HepG2 (cell line): ENCODE measurements around the gene SALL2. TPM values are rescaled to one million over a fixed set of nuclear protein-coding genes. Genes with fewer than 3 reads are reported as not detected.
A peak's percentile ranks its signal among the peaks of the same experiment; 100 is the strongest.

Experiments
- AGO1 ChIP-seq: fragments of 200-400 bp; formaldehyde crosslinking; IDR thresholded peaks from 2 replicates; pipeline ENCODE4 v1.6.1; 2017; ENCODE audit warnings: mild to moderate bottlenecking, low read depth, low read length, moderate library complexity; ENCODE audit not compliant: poor library complexity, severe bottlenecking
- CBX2 ChIP-seq, 2 experiments: fragments of 200-600 bp in 1 of 2; sonication (generic); formaldehyde crosslinking in 1 of 2; IDR thresholded peaks; 2 replicates each; pipeline versions ENCODE4 v1.7.0 to v1.8.1; 2018 to 2022; ENCODE audit warnings: low read depth in 2 of 2, low read length in 1 of 2, mild to moderate bottlenecking in 1 of 2, missing genetic modification reagents in 1 of 2
- CCDC6 ChIP-seq: sonication (generic); formaldehyde crosslinking; IDR thresholded peaks from 2 replicates; pipeline ENCODE4 v1.8.1; 2022; ENCODE audit warnings: mild to moderate bottlenecking, missing genetic modification reagents, moderate library complexity
- FOSL2 ChIP-seq: sonication (generic); formaldehyde crosslinking; IDR thresholded peaks from 2 replicates; pipeline ENCODE4 v1.4.0; 2020; ENCODE audit warnings: missing genetic modification reagents
- GATA4 ChIP-seq: sonication (generic); IDR thresholded peaks from 2 replicates; pipeline ENCODE4 v1.6.1; 2016; ENCODE audit warnings: antibody characterized with exemption, low read depth, borderline replicate concordance
- HCFC1 ChIP-seq: fragments of 150-350 bp; IDR thresholded peaks from 2 replicates; pipeline ENCODE4 v1.6.1; 2014; ENCODE audit warnings: low read depth, low read length
- HMGA1 ChIP-seq: sonication (generic); formaldehyde crosslinking; conservative IDR thresholded peaks from 2 replicates; pipeline ENCODE4 v1.4.0; 2020; ENCODE audit warnings: missing genetic modification reagents
- KDM5B ChIP-seq: sonication (generic); formaldehyde crosslinking; IDR thresholded peaks from 2 replicates; pipeline ENCODE4 v1.4.0; 2020; ENCODE audit warnings: missing genetic modification reagents, mild to moderate bottlenecking, borderline replicate concordance
- PTBP1 ChIP-seq: fragments of 200-400 bp; formaldehyde crosslinking; IDR thresholded peaks from 2 replicates; pipeline ENCODE4 v1.6.1; 2018; ENCODE audit warnings: low read length, low read depth; ENCODE audit not compliant: poor library complexity, severe bottlenecking
- SIN3B ChIP-seq: fragments of 150-350 bp; IDR thresholded peaks from 2 replicates; pipeline ENCODE4 v1.6.1; 2014; ENCODE audit warnings: low read length
- ZBTB7B ChIP-seq: sonication (generic); formaldehyde crosslinking; IDR thresholded peaks from 2 replicates; pipeline ENCODE4 v1.4.0; 2020; ENCODE audit warnings: missing genetic modification reagents
- ZFP62 ChIP-seq: sonication (generic); formaldehyde crosslinking; IDR thresholded peaks from 2 replicates; pipeline ENCODE4 v1.4.0; 2020; ENCODE audit warnings: missing genetic modification reagents
- ZNF24 ChIP-seq: fragments of 450-650 bp; IDR thresholded peaks from 2 replicates; pipeline ENCODE4 v1.6.1; 2017; ENCODE audit warnings: antibody characterized with exemption, mild to moderate bottlenecking
- ZNF33B ChIP-seq: sonication (generic); formaldehyde crosslinking; IDR thresholded peaks from 2 replicates; pipeline ENCODE4 v1.5.1; 2020; ENCODE audit warnings: mild to moderate bottlenecking, missing genetic modification reagents
- ZNF546 ChIP-seq: sonication (generic); formaldehyde crosslinking; conservative IDR thresholded peaks from 2 replicates; pipeline ENCODE4 v1.8.1; 2023; ENCODE audit warnings: mild to moderate bottlenecking, missing genetic modification reagents
- ZNF569 ChIP-seq: sonication (generic); formaldehyde crosslinking; IDR thresholded peaks from 2 replicates; pipeline ENCODE4 v1.5.0; 2020; ENCODE audit warnings: mild to moderate bottlenecking, missing genetic modification reagents, moderate library complexity, borderline replicate concordance
- ZNF768 ChIP-seq: sonication (generic); formaldehyde crosslinking; IDR thresholded peaks from 2 replicates; pipeline ENCODE4 v1.4.0; 2020; ENCODE audit warnings: missing genetic modification reagents
- ZNF782 ChIP-seq: sonication (generic); formaldehyde crosslinking; IDR thresholded peaks from 2 replicates; pipeline ENCODE4 v1.4.0; 2020; ENCODE audit warnings: missing genetic modification reagents, mild to moderate bottlenecking, borderline replicate concordance
- ZSCAN9 ChIP-seq: IDR thresholded peaks from 2 replicates; pipeline ENCODE4 v1.6.1; 2016; ENCODE audit warnings: borderline replicate concordance
- polyA plus RNA-seq, 8 experiments: library from polyadenylated mRNA; depleted of rRNA in 3 of 8; stranded (reverse) in 7 of 8; unstranded in 1 of 8; fragments of >200 nt; fragmentation: Illumina TruSeq in 4 of 8; extraction: Trizol in 4 of 8; gene quantifications; 2 replicates each; pipeline versions ENCODE4 v1.2.1 to v1.2.3, GENCODE V29; 2011 to 2016; ENCODE audit warnings: low read depth in 4 of 8, missing spikeins in 1 of 8, mixed read lengths in 1 of 8; ENCODE audit not compliant: insufficient read depth in 1 of 8
- total RNA-seq, 5 experiments: library from RNA; depleted of rRNA; stranded (reverse); fragments of >200 nt; fragmentation: Illumina TruSeq; extraction: Trizol; gene quantifications; 2 replicates each; pipeline ENCODE4 v1.2.3, GENCODE V29; 2016; ENCODE audit warnings: low read depth in 1 of 5
- TF ChIP-seq, protein P1 (sequence below): sonication (generic); formaldehyde crosslinking; IDR thresholded peaks from 2 replicates; pipeline ENCODE4 v1.5.0; 2020; ENCODE audit warnings: mild to moderate bottlenecking, missing genetic modification reagents
- TF ChIP-seq, protein P2 (sequence below): sonication (generic); formaldehyde crosslinking; IDR thresholded peaks from 2 replicates; pipeline ENCODE4 v1.8.1; 2023; ENCODE audit warnings: mild to moderate bottlenecking, missing genetic modification reagents
- TF ChIP-seq, protein P3 (sequence below): sonication (generic); formaldehyde crosslinking; IDR thresholded peaks from 2 replicates; pipeline ENCODE4 v1.5.0; 2020; ENCODE audit warnings: mild to moderate bottlenecking, missing genetic modification reagents

SALL2 gene
- total and polyA plus RNA-seq, 2 of the 13 experiments (the other 11 are each of a cell fraction or from before 2014, with no cell fraction given): 4.9 to 5.8 TPM

DNA sequence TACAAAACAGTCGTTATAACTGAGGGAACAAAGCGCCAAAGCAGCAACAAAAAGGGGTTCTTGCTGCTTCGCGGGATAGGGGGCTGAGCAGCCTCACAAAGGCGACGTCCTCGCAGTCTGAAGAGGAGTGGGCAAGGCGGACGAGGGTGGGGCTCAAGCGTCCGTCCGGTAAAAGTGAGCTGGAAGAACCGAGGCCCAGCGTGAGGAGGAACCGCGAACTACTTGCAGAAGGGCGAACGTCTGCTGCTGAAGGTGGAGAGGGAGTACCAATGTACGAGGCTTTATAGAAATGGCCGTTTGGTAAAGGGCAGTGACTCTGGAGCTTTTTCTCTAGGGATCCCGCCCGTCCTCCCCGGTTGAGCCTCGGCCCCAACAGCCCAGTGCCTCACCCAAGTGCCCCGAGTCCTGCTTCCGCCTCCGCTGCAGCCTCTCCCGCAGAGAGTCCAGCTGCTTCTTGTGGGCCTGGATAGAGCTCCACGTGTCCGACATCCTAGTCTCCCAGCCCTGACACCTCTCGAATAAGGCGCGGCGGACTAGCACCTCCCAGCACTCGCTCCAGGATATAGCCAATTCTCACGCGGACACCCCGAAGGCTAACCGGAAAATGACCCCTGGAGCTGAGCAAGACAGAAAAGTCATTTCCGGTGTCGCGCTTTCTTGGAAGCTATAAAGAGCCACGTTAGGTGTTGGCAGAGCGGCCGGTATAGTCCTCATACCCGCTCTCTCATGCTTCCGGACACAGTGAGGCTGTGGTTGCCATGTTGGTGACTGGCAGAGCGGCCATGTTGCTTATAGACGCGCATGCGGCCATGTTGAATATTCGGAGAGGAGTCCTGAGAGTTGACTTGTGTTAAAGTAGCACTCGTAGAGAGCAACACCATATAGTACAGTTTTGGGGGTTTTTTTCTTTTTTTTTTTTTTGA lies 15.2 kb downstream of the SALL2 start, which contains the start of gene METTL3 (continued):
- TF ChIP-seq HCFC1 (peak; percentile 96), GATA4 (no peak; the same call in 1 of the 2 replicates), ZNF546 (peak; percentile 97; the same call in 1 of the 2 replicates), CCDC6 (CRISPR knock-in tag) (peak; percentile 84; the same call in 1 of the 2 replicates), ZNF24 (no peak), PTBP1 (no peak), ZNF768 (CRISPR knock-in tag) (peak; percentile 77), KDM5B (peak; percentile 95), CBX2 (IDR thresholded peaks at IDR 0.05; ENCODE audit: low read depth, low read length) (no peak), CBX2 (CRISPR knock-in tag; IDR thresholded peaks at IDR 0.05; ENCODE audit: low read depth) (peak; percentile 94), AGO1 (no peak), ZNF33B (CRISPR knock-in tag) (peak; percentile 90; the same call in 1 of the 2 replicates), SIN3B (peak; percentile 94), ZSCAN9 (CRISPR knock-in tag) (peak; percentile 71; the same call in 1 of the 2 replicates), ZBTB7B (CRISPR knock-in tag) (peak; percentile 89), ZNF569 (CRISPR knock-in tag) (0 out of 2 replicates have a peak, but pooled peaks have one; percentile 53), HMGA1 (no peak), ZFP62 (CRISPR knock-in tag) (no peak), ZNF782 (peak; percentile 96), FOSL2 (CRISPR knock-in tag) (peak; percentile 82)
- TF ChIP-seq, protein P1, sequence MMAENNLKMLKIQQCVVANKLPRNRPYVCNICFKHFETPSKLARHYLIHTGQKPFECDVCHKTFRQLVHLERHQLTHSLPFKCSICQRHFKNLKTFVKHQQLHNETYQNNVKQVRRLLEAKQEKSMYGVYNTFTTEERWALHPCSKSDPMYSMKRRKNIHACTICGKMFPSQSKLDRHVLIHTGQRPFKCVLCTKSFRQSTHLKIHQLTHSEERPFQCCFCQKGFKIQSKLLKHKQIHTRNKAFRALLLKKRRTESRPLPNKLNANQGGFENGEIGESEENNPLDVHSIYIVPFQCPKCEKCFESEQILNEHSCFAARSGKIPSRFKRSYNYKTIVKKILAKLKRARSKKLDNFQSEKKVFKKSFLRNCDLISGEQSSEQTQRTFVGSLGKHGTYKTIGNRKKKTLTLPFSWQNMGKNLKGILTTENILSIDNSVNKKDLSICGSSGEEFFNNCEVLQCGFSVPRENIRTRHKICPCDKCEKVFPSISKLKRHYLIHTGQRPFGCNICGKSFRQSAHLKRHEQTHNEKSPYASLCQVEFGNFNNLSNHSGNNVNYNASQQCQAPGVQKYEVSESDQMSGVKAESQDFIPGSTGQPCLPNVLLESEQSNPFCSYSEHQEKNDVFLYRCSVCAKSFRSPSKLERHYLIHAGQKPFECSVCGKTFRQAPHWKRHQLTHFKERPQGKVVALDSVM (CRISPR knock-in tag): no peak; the same call in 1 of the 2 replicates
- TF ChIP-seq, protein P2, sequence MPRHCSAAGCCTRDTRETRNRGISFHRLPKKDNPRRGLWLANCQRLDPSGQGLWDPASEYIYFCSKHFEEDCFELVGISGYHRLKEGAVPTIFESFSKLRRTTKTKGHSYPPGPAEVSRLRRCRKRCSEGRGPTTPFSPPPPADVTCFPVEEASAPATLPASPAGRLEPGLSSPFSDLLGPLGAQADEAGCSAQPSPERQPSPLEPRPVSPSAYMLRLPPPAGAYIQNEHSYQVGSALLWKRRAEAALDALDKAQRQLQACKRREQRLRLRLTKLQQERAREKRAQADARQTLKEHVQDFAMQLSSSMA (CRISPR knock-in tag): peak; percentile 95
- TF ChIP-seq, protein P3, sequence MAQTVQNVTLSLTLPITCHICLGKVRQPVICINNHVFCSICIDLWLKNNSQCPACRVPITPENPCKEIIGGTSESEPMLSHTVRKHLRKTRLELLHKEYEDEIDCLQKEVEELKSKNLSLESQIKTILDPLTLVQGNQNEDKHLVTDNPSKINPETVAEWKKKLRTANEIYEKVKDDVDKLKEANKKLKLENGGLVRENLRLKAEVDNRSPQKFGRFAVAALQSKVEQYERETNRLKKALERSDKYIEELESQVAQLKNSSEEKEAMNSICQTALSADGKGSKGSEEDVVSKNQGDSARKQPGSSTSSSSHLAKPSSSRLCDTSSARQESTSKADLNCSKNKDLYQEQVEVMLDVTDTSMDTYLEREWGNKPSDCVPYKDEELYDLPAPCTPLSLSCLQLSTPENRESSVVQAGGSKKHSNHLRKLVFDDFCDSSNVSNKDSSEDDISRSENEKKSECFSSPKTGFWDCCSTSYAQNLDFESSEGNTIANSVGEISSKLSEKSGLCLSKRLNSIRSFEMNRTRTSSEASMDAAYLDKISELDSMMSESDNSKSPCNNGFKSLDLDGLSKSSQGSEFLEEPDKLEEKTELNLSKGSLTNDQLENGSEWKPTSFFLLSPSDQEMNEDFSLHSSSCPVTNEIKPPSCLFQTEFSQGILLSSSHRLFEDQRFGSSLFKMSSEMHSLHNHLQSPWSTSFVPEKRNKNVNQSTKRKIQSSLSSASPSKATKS: no peak
